GM19240 (cell line): ENCODE measurements around the gene KBTBD8.

Experiments used
- DNase-seq: peaks from one replicate; pipeline ENCODE4 v3.0.0; 2011; ENCODE audit warnings: low spot score; ENCODE audit not compliant: insufficient read length

Gene KBTBD8

GRCh38 chr3:67034371-67034770 is 36.3 kb downstream of the KBTBD8 start:
- DNase-seq: no peak

GRCh38 chr3:67037615-67038014 is 39.5 kb downstream of the KBTBD8 start:
- no peak for DNase-seq

GRCh38 chr3:67044295-67044694 is 46.2 kb downstream of the KBTBD8 start:
- DNase-seq: no peak

- DNase-seq: no peak
These were observed 46.8 kb downstream of the KBTBD8 start for GRCh38 chr3:67044955-67045354.

DNA sequence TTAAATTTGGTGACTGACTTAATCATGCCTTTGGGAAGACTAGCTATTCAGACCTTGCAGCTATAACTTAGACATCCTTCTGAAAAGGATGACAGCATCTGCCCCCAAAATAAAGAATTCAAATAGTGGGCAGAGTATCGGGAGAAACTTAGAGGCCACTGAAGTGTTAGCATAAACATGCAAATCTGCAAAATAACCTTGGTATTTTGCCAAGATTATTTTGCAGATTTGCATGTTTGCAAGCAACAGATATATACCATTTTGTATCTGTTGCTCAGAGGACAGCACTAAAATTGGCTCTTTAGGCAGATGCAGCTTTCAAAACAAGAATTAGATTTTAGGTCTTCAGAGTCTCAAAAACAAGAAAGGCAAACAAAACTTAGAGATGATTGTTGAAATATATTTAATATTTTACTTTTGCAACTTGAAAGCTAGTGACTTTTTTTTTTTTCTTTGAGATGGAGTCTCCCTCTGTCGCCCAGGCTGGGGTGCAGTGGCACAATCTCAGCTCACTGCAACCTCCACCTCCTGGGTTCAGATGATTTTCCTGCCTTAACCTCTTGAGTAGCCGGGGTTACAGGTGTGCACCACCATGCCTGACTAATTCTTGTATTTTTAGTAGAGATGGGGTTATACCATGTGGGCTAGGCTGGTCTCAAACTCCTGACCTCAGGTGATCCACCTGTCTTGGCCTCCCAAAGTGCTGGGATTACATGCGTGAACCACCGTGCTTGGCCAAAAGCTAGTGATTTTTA is 47.8 kb downstream of the KBTBD8 start:
- DNase-seq: no peak

DNA sequence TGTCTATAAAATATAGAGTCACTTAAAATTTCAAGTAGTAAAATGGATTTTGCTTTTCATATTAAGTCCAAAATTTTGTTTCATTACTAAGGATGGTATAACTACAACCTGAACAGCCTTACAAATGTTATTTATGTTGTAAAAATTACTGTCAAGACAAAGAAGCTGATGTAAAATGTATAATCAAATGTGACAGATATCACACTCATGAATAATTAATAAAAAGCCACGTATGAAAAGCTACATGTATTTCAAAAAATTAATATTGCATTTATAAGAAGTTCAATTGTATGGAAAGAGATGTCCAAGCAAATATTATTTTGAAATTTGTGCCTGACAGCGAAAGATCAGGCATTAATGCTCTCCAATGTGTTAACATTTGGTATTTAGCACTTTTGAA is 48.9 kb downstream of the KBTBD8 start:
- DNase-seq: no peak

DNA sequence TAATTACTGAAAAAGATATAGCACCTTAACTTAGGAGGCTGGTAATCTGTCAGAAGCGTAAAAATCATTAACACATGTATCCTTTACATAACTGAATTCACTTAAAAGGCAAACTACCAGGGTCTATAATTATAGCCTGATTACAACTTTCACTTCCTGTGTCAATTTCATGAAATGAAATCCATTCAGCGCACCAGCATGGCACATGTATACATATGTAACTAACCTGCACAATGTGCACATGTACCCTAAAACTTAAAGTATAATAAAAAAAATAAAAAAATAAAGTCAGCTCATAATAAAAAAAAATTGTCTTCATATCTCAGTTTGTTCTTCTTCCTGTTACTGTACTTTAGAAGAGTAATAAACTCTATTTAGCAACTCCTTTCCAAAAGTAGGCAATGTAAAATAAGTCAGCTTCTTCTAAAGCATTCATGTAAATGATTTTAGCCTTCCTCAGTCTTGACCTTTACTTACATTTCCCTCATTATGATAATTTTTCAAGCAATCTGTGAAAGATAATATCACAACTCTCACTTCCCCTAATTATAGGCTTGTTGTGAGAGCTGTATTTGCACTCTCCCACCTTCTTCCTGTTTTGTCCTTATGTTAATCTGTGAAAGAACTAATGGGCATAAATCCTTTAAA is 50.1 kb downstream of the KBTBD8 start:
- peak; percentile 14 for DNase-seq

- no peak for DNase-seq
These were observed 50.6 kb downstream of the KBTBD8 start for GRCh38 chr3:67048715-67049074.

DNA sequence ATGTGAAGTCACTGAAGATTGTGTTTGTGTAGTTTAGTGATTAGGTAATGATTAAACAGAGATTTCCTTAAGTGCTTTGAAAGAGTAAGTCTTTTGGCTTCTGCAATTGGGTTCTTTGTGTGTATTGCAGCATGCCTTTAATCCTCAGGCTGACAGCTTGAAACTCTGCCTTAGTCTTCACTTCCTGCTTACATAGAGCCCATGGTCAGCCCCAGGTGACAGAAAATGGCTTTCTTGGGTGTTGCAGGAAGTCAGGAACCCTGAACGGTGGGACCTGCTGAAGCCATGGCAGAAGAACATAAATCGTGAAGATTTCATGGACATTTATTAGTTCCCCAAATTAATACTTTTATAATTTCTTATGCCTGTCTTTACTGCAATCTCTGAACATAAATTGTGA is 61.3 kb downstream of the KBTBD8 start:
- no peak for DNase-seq
